RWPE2 (cell line): ENCODE measurements around the gene PADI4.

Source experiments
- ATAC-seq: fragments of 200-7000 bp; cut with Tn5 transposase; 3 replicates; pipeline ENCODE4 v1.9.1; 2021; ENCODE audit warnings: low read depth
- DNase-seq: peaks from one replicate; pipeline ENCODE4 v3.0.0-alpha.2; 2020; ENCODE audit warnings: low spot score
- H3K27ac ChIP-seq: fragments of 450-650 bp; 2 replicates; pipeline ENCODE4 v1.5.1; 2017; ENCODE audit warnings: mild to moderate bottlenecking; ENCODE audit not compliant: poor library complexity, severe bottlenecking
- H3K27me3 ChIP-seq: fragments of 250-450 bp; sonication (Bioruptor Pico); 2 replicates; pipeline ENCODE4 v1.5.1; 2021; ENCODE audit warnings: mild to moderate bottlenecking, moderate library complexity; ENCODE audit not compliant: insufficient read depth, poor library complexity, severe bottlenecking
- H3K36me3 ChIP-seq: fragments of 250-450 bp; sonication (Bioruptor Pico); 2 replicates; pipeline ENCODE4 v1.5.1; 2020; ENCODE audit warnings: low read depth, mild to moderate bottlenecking, moderate library complexity
- H3K4me1 ChIP-seq: fragments of 250-450 bp; sonication (Bioruptor Pico); 2 replicates; pipeline ENCODE4 v1.5.1; 2021; ENCODE audit warnings: mild to moderate bottlenecking, moderate library complexity; ENCODE audit not compliant: insufficient read depth, poor library complexity, severe bottlenecking
- H3K4me3 ChIP-seq: fragments of 250-450 bp; sonication (Bioruptor Pico); 2 replicates; pipeline ENCODE4 v1.5.1; 2021; ENCODE audit warnings: mild to moderate bottlenecking, moderate library complexity; ENCODE audit not compliant: severe bottlenecking
- H3K9me3 ChIP-seq: fragments of 250-450 bp; sonication (Bioruptor Pico); 2 replicates; pipeline ENCODE4 v1.5.1; 2021; ENCODE audit warnings: mild to moderate bottlenecking, moderate library complexity; ENCODE audit not compliant: severe bottlenecking
- TF ChIP-seq, protein P1 (sequence below): fragments of 450-650 bp; IDR thresholded peaks from one replicate; pipeline ENCODE4 v1.5.1; 2017; ENCODE audit warnings: mild to moderate bottlenecking, moderate library complexity; ENCODE audit not compliant: poor library complexity, severe bottlenecking

The PADI4 gene

DNA sequence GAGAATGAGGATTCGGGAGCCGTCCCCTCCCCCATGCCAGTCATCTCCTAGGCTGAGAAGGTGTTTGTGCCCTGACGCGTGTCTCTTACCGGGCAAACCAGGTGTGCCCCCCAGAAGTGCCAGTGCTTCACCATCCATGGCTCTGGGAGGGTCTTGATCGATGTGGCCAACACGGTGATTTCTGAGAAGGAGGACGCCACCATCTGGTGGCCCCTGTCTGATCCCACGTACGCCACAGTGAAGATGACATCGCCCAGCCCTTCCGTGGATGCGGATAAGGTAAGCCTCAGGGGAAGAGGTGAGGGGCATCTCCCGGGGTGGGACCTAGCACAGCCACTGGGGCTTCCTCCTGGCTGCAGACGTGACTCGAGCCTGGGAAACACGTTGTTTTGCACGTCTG is 65.0 kb downstream of the PADI4 start:
- no peak overlapping the region for H3K27ac ChIP-seq
- TF ChIP-seq, protein P1, sequence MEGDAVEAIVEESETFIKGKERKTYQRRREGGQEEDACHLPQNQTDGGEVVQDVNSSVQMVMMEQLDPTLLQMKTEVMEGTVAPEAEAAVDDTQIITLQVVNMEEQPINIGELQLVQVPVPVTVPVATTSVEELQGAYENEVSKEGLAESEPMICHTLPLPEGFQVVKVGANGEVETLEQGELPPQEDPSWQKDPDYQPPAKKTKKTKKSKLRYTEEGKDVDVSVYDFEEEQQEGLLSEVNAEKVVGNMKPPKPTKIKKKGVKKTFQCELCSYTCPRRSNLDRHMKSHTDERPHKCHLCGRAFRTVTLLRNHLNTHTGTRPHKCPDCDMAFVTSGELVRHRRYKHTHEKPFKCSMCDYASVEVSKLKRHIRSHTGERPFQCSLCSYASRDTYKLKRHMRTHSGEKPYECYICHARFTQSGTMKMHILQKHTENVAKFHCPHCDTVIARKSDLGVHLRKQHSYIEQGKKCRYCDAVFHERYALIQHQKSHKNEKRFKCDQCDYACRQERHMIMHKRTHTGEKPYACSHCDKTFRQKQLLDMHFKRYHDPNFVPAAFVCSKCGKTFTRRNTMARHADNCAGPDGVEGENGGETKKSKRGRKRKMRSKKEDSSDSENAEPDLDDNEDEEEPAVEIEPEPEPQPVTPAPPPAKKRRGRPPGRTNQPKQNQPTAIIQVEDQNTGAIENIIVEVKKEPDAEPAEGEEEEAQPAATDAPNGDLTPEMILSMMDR: no peak

DNA sequence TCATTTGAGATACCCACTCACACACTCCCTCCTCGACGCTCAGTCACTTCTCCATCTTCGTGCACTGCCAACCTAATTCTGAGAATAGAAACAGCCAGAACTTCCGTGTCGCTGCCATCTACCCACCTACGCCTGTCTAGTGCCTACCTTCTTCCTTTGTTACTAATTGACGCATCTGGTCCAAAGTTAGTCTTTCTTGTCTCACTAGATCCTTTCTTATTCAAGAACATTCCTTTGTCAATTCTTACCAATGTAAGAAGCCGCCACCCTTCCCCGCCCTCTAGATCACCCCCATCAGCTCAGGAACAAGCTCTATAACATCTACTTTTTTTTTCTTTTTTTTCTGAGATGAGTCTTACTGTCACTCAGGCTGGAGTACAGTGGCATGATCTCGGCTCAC is 67.7 kb downstream of the PADI4 start:
- Histone ChIP-seq H3K4me3 (no peak overlapping the region), H3K27me3 (no peaks in the 10 kb centered on the region), H3K9me3 (no peaks in the 10 kb centered on the region), H3K4me1 (no peaks in the 10 kb centered on the region), H3K27ac (no peak overlapping the region), H3K36me3 (no peaks in the 10 kb centered on the region)
- TF ChIP-seq, protein P1: no peak
- DNase-seq (no peak), ATAC-seq (no peak)

More for the DNA sequence above, 65.0 kb downstream of the PADI4 start:
- Histone ChIP-seq H3K36me3 (no peaks in the 10 kb centered on the region), H3K4me3 (no peak overlapping the region), H3K27me3 (no peaks in the 10 kb centered on the region), H3K4me1 (peaks cover 19% of the 10 kb centered on the region), H3K9me3 (no peaks in the 10 kb centered on the region)
- ATAC-seq: no peak
- no peak for DNase-seq

DNA sequence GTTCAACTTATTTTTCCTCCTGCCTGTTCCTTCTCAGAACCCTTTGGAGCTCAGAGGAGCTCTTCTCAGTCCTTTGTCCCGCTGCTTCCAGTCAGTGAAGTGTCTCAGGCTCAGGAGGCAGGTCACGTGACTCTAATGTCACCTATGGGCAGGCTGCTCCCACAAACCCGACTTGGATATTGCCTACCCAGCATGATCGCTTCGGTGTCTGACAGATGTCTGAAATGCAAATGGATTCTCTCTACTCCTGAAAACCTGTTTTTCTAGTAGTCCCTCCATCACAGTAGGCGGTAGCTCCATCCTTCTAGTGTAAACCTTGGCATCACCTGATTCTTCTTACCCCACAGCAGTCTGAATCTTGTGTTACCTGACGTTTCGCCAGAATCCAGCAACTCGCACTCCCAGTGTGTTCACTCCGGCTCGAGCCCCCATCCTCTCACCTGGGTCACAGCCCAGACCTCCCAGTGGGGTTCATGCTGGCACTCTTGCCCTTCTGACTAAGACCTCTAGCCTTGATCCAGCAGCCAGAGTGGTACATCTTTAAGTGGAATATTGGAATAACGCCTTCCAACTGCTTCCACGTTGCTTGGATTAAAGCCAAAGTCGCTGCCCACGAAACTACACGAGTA is 69.4 kb downstream of the PADI4 start:
- no peaks in the 10 kb centered on the region for H3K27me3 ChIP-seq
- no peak overlapping the region for H3K4me3 ChIP-seq
- H3K36me3 ChIP-seq: no peaks in the 10 kb centered on the region
- TF ChIP-seq, protein P1: no peak
- ATAC-seq (no peak), DNase-seq (no peak)
- no peak overlapping the region for H3K27ac ChIP-seq
- H3K9me3 ChIP-seq: no peaks in the 10 kb centered on the region
- H3K4me1 ChIP-seq: no peaks in the 10 kb centered on the region

DNA sequence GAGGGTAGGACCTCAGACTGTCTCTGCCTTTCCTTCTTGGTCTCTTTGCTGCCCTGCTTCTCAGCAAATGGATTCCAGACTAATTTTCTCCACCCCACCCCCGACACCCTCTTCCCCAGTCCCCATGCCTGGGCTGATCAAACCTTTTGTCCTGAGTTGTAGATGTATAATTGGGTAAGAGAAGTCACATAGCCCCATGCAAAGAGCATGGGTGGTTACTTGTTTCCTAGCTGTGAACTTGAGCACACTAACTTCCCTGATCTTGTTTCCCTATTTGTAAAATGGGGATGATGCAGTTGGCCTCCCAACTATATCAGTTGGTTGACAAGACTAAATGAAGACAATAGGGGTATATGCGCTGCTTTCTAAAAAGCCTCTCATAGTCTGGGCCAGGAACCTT is 73.2 kb downstream of the PADI4 start:
- no peaks in the 10 kb centered on the region for H3K27me3 ChIP-seq

DNA sequence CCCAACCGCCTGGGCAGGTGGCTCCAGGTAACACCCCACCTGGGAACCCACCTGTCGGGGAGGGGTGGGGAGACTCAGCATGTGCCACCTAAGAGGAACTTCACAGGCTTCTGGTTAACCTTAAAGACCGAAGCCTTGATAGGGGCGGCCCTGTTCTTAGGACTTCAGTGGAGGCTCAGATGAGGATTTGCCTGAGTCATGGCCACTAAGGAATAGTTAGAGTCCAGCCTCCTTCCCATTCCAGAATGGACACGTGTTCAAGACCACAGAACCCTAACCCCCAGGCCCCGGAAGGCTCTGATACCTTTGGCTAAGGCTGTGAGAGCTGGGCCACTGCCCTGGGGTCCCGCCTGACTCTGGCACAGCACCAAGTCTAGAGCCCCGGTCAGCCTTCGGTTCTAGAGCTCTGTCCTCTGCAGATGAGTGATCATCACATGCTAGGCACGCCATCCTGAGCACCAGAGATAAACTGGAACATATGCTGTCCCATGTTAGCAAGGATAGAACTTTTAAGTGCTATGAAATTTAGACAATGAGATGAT is 84.3 kb downstream of the PADI4 start:
- Histone ChIP-seq H3K27me3 (no peaks in the 10 kb centered on the region), H3K27ac (no peak overlapping the region), H3K36me3 (no peaks in the 10 kb centered on the region), H3K4me3 (no peak overlapping the region), H3K9me3 (no peaks in the 10 kb centered on the region), H3K4me1 (no peaks in the 10 kb centered on the region)
- no peak for DNase-seq
- ATAC-seq: no peak
- TF ChIP-seq, protein P1: no peak

More for the DNA sequence above, 73.2 kb downstream of the PADI4 start:
- ATAC-seq: no peak
- no peaks in the 10 kb centered on the region for H3K36me3 ChIP-seq
- H3K9me3 ChIP-seq: no peaks in the 10 kb centered on the region
- no peak overlapping the region for H3K4me3 ChIP-seq
- no peak for DNase-seq
- TF ChIP-seq, protein P1: no peak
- no peak overlapping the region for H3K27ac ChIP-seq
- no peaks in the 10 kb centered on the region for H3K4me1 ChIP-seq
